Sigmoid colon (tissue), 4 donors: Measurements from ENCODE around the gene PTK7.

Experiments
- EP300 ChIP-seq, 4 donors: sonication (generic); formaldehyde crosslinking; IDR thresholded peaks; one replicate each; pipeline ENCODE4 v1.6.1; 2017; ENCODE audit warnings: antibody characterized with exemption in 4 of 4
- POLR2AphosphoS5 ChIP-seq, 4 donors: sonication (generic); formaldehyde crosslinking; IDR thresholded peaks; one replicate each; pipeline ENCODE4 v1.6.1; 2017; ENCODE audit warnings: antibody characterized with exemption in 4 of 4
- TF ChIP-seq, protein P1 (sequence below), 4 experiments: fragments of 450-650 bp in 3 of 4; fragments of 200-600 bp in 1 of 4; IDR thresholded peaks; one replicate each; pipeline ENCODE4 v1.5.1; 2016 to 2019; ENCODE audit warnings: antibody characterized with exemption in 4 of 4, mild to moderate bottlenecking in 3 of 4, moderate library complexity in 2 of 4

GRCh38 chr6:43143235-43144128 is 67.4 kb downstream of the PTK7 start:
- TF ChIP-seq POLR2AphosphoS5 (IDR thresholded peaks at IDR 0.05) (peak in 2 of 4 donors; percentile 16 to 57), EP300 (IDR thresholded peaks at IDR 0.05) (no peak)
- TF ChIP-seq, protein P1, sequence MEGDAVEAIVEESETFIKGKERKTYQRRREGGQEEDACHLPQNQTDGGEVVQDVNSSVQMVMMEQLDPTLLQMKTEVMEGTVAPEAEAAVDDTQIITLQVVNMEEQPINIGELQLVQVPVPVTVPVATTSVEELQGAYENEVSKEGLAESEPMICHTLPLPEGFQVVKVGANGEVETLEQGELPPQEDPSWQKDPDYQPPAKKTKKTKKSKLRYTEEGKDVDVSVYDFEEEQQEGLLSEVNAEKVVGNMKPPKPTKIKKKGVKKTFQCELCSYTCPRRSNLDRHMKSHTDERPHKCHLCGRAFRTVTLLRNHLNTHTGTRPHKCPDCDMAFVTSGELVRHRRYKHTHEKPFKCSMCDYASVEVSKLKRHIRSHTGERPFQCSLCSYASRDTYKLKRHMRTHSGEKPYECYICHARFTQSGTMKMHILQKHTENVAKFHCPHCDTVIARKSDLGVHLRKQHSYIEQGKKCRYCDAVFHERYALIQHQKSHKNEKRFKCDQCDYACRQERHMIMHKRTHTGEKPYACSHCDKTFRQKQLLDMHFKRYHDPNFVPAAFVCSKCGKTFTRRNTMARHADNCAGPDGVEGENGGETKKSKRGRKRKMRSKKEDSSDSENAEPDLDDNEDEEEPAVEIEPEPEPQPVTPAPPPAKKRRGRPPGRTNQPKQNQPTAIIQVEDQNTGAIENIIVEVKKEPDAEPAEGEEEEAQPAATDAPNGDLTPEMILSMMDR (IDR thresholded peaks at IDR 0.05): peak; percentile 90 to 93 (median 92)
